AG04449 (cell line): ENCODE results near the gene ADTRP.

Source experiments
- CTCF ChIA-PET: fragments of 350-600 bp; formaldehyde crosslinking; extraction: SDS; loops from one replicate; lab custom pipeline; 2021; ENCODE audit warnings: antibody characterized with exemption; lab: Yijun Ruan, JAX
- POLR2A ChIA-PET: fragments of 400-600, 350-600 bp; formaldehyde crosslinking; extraction: SDS; loops from one replicate; lab custom pipeline; 2020; ENCODE audit warnings: antibody characterized with exemption, inconsistent platforms; lab: Yijun Ruan, JAX
- DNase-seq: peaks from one replicate; pipeline ENCODE4 v3.0.0-alpha.2; 2010; ENCODE audit warnings: low read depth, low spot score
- H3K4me3 ChIP-seq: 2 replicates; pipeline ENCODE4 v1.5.1; 2011; ENCODE audit warnings: low read depth, mild to moderate bottlenecking, control low read depth, low read length
- CTCF ChIP-seq: IDR thresholded peaks from one replicate; pipeline ENCODE4 v1.5.1; 2011; ENCODE audit warnings: mild to moderate bottlenecking, moderate library complexity, low read length, control low read depth, inconsistent platforms; ENCODE audit not compliant: insufficient read depth; ENCODE audit errors: missing control alignments

The ADTRP gene

GRCh38 chr6:11724286-11724685, 54.3 kb downstream of the ADTRP start:
- POLR2A ChIA-PET, result no interaction called here
- DNase-seq, result no peak
- no peak overlapping the region for H3K4me3 ChIP-seq
- TF ChIP-seq CTCF, result no peak
- CTCF ChIA-PET, result no interaction called here

GRCh38 chr6:11722805-11723631, 55.6 kb downstream of the ADTRP start:
- ChIA-PET CTCF (no interaction called here), POLR2A (interaction anchor here (0.8 kb wide), 1 partner anchor 8 kb away, joined by 4 read pairs; no protein-coding TSS in a partner anchor)
- no peak overlapping the region for H3K4me3 ChIP-seq
- DNase-seq, result no peak
- no peak for TF ChIP-seq CTCF

- CTCF ChIA-PET, result no interaction called here
- no peak for DNase-seq
- no peak overlapping the region for H3K4me3 ChIP-seq
- POLR2A ChIA-PET, result no interaction called here
- TF ChIP-seq CTCF, result no peak
These were observed 56.4 kb downstream of the ADTRP start for GRCh38 chr6:11722220-11722619.

- ChIA-PET POLR2A (no interaction called here), CTCF (interaction anchor here (1.3 kb wide), 1 partner anchor 19 kb away, joined by 3 read pairs; no protein-coding TSS in a partner anchor)
- TF ChIP-seq CTCF, result no peak
- no peak overlapping the region for H3K4me3 ChIP-seq
- no peak for DNase-seq
These were observed 60.1 kb downstream of the ADTRP start for GRCh38 chr6:11718463-11718862.

- DNase-seq, result no peak
- H3K4me3 ChIP-seq, result no peak overlapping the region
- TF ChIP-seq CTCF, result no peak
- ChIA-PET POLR2A (no interaction called here), CTCF (interaction anchor here (1.3 kb wide), 1 partner anchor 19 kb away, joined by 3 read pairs; no protein-coding TSS in a partner anchor)
These were observed 60.6 kb downstream of the ADTRP start for GRCh38 chr6:11718031-11718430.

GRCh38 chr6:11714798-11715285, 63.8 kb downstream of the ADTRP start:
- no peak overlapping the region for H3K4me3 ChIP-seq
- TF ChIP-seq CTCF, result no peak
- POLR2A ChIA-PET, result interaction anchor here (0.9 kb wide), 1 partner anchor 8 kb away, joined by 4 read pairs; no protein-coding TSS in a partner anchor
- DNase-seq, result no peak
- CTCF ChIA-PET, result interaction anchor here (0.7 to 1.0 kb wide), 2 partner anchors 13 to 15 kb away, joined by 3 to 4 read pairs; no protein-coding TSS in a partner anchor
